Astrocyte of the cerebellum (primary cell): ENCODE data around the gene FBXL3.
"Not testable (repeated sequence)": the region's sequence is repeated elsewhere in the genome, so short reads cannot be mapped to it uniquely, and the experiment has no call there.

Experiments used
- DNase-seq: peaks from one replicate; pipeline ENCODE4 v3.0.0-alpha.2; 2011; ENCODE audit warnings: low read depth
- H3K4me3 ChIP-seq: 2 replicates; pipeline ENCODE4 v1.5.1; 2011; ENCODE audit warnings: mild to moderate bottlenecking, low read depth, low read length, moderate library complexity
- CTCF ChIP-seq: IDR thresholded peaks from 2 replicates; pipeline ENCODE4 v1.5.1; 2012; ENCODE audit warnings: low read length, low read depth, moderate library complexity, mild to moderate bottlenecking; ENCODE audit errors: missing control alignments
- in situ Hi-C: cut with HindIII; loops from 2 replicates; pipeline ENCODE4 v1.10.0; 2017; ENCODE audit warnings: low sequenced_read_pairs

The FBXL3 gene

DNA sequence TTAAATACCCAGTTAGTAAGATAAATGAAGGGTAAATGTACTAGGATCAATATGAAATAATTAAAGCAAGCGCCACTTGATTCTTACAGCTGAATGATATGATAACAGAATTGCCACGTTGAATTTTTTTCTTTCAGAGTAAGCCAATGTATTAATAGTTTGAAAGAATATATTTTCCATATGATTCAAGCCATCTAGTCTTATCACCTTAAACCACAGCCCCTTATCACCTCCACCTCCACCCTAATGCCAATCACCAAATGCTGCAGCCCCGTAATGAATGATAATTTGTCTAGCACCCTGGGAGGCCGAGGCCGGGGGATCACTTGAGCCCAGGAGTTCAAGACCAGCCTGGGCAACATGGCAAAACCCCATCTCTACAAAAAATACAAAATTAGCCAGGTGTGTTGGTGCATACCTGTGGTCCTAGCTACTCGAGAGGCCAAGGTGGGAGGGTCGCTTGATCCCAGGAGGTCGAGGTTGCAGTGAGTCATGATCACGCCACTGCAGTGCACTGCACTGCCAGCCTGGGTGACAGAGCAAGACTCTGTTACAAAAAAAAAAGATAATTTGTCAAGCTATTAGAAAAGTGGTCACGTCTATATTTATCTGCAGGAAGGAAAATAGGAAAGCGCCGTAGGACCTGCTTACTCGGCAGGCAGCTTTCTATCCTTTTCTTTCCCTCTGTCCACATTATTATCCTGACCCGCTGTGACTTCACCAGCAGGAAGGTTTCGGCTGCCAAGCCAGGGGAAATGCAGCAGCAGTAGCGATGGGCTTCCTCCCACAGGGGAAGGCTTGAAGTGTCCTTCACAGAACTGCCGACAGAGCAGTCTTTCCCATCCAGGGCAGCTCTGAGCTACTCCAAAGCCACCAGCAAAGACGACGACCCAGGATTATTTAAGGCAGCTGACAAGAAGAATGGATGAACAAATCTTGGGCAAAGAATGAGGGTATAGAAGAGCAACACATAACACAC lies 54.8 kb downstream of the FBXL3 start:
- H3K4me3 ChIP-seq, result no peak overlapping the region
- in situ Hi-C loops, result no loop called here
- TF ChIP-seq CTCF, result no peak
- peak; percentile 18 for DNase-seq

- in situ Hi-C loops, result no loop called here
Measured at GRCh38 chr13:76971215-76971614, 55.7 kb downstream of the FBXL3 start.

GRCh38 chr13:76969488-76970365 lies 57.2 kb downstream of the FBXL3 start:
- no peak overlapping the region for H3K4me3 ChIP-seq
- in situ Hi-C loops, result no loop called here
- no peak for DNase-seq
- no peak for TF ChIP-seq CTCF

More at GRCh38 chr13:76971215-76971614, 55.7 kb downstream of the FBXL3 start:
- DNase-seq, result no peak
- TF ChIP-seq CTCF, result no peak
- H3K4me3 ChIP-seq, result no peak overlapping the region

- in situ Hi-C loops, result no loop called here
- H3K4me3 ChIP-seq, result no peak overlapping the region
- no peak for TF ChIP-seq CTCF
- DNase-seq, result no peak
Measured at GRCh38 chr13:76968041-76968440, 58.9 kb downstream of the FBXL3 start.

DNA sequence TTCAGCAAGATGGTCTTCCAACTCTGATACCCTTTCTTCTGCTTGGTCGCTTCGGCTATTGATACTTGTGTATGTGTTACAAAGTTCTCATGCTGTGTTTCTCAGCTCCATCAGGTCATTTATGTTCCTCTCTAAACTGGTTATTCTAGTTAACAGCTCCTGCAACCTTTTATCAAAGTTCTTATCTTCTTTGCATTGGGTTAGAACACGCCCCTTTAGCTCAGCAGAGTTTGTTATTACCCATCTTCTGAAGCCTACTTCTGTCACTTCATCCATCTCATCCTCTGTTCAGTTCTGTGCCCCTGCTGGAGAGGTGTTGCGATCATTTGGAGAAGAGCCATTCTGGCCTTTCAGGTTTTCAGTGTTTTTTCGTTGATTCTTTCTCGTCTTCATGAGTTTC lies 59.9 kb downstream of the FBXL3 start:
- H3K4me3 ChIP-seq, result no peak overlapping the region
- TF ChIP-seq CTCF, result no peak
- in situ Hi-C loops, result no loop called here
- DNase-seq, result no peak

GRCh38 chr13:76965759-76966421 lies 61.1 kb downstream of the FBXL3 start:
- peak; percentile 70 for DNase-seq
- H3K4me3 ChIP-seq, result no peak overlapping the region
- in situ Hi-C loops, result no loop called here
- no peak for TF ChIP-seq CTCF

- H3K4me3 ChIP-seq, in situ Hi-C loops, DNase-seq: not testable (repeated sequence)
Measured at GRCh38 chr13:76959734-76960133, 67.2 kb downstream of the FBXL3 start.
